SK-N-SH treated with all-trans-retinoic acid at 6 μM for 48 hours (cell line): Measurements from ENCODE around the gene PSD2.

ENCODE experiments used
- ATAC-seq: fragments of 200-7000 bp; cut with Tn5 transposase; 3 replicates; pipeline ENCODE4 v1.9.1; 2020; ENCODE audit warnings: mild to moderate bottlenecking, moderate library complexity
- ARNTL ChIP-seq: fragments of 450-650 bp; formaldehyde crosslinking; IDR thresholded peaks from 2 replicates; pipeline ENCODE4 v1.5.0; 2020; ENCODE audit warnings: low read depth, mild to moderate bottlenecking, moderate library complexity, borderline replicate concordance
- BACH2 ChIP-seq: fragments of 250-450 bp; sonication (Bioruptor Pico); IDR thresholded peaks from 2 replicates; pipeline ENCODE4 v1.9.0; 2021; ENCODE audit warnings: mild to moderate bottlenecking, borderline replicate concordance
- CSDC2 ChIP-seq: fragments of 250-450 bp; sonication (Bioruptor Pico); IDR thresholded peaks from 2 replicates; pipeline ENCODE4 v1.5.0; 2020; ENCODE audit warnings: mild to moderate bottlenecking, moderate library complexity
- ESRRG ChIP-seq: fragments of 250-450 bp; sonication (Bioruptor Pico); IDR thresholded peaks from 2 replicates; pipeline ENCODE4 v1.6.1; 2021; ENCODE audit warnings: mild to moderate bottlenecking
- GLIS3 ChIP-seq: fragments of 250-450 bp; sonication (Bioruptor Pico); IDR thresholded peaks from 2 replicates; pipeline ENCODE4 v1.5.0; 2020; ENCODE audit warnings: mild to moderate bottlenecking, moderate library complexity
- ISL1 ChIP-seq: fragments of 250-450 bp; sonication (Bioruptor Pico); IDR thresholded peaks from 2 replicates; pipeline ENCODE4 v2.1.2; 2022; ENCODE audit warnings: mild to moderate bottlenecking, moderate library complexity
- OSR1 ChIP-seq: fragments of 250-450 bp; sonication (Bioruptor Pico); IDR thresholded peaks from 2 replicates; pipeline ENCODE4 v1.8.0; 2022; ENCODE audit warnings: moderate library complexity, mild to moderate bottlenecking, inconsistent platforms
- PATZ1 ChIP-seq: fragments of 250-450 bp; sonication (Bioruptor Pico); IDR thresholded peaks from 2 replicates; pipeline ENCODE4 v1.8.0; 2020; ENCODE audit warnings: mild to moderate bottlenecking, moderate library complexity, borderline replicate concordance
- POU6F1 ChIP-seq: fragments of 250-450 bp; sonication (Bioruptor Pico); IDR thresholded peaks from 2 replicates; pipeline ENCODE4 v1.8.0; 2021; ENCODE audit warnings: low read depth, mild to moderate bottlenecking, moderate library complexity, borderline replicate concordance
- PPARA ChIP-seq: fragments of 250-450 bp; sonication (Bioruptor Pico); IDR thresholded peaks from 2 replicates; pipeline ENCODE4 v1.5.0; 2020; ENCODE audit warnings: mild to moderate bottlenecking, borderline replicate concordance
- RARB ChIP-seq: fragments of 250-450 bp; sonication (Bioruptor Pico); IDR thresholded peaks from 2 replicates; pipeline ENCODE4 v1.8.0; 2021; ENCODE audit warnings: mild to moderate bottlenecking, moderate library complexity
- SNAI2 ChIP-seq: fragments of 250-450 bp; sonication (Bioruptor Pico); IDR thresholded peaks from 2 replicates; pipeline ENCODE4 v1.5.0; 2020; ENCODE audit warnings: mild to moderate bottlenecking, moderate library complexity
- TCF4 ChIP-seq: fragments of 250-450 bp; sonication (Bioruptor Pico); IDR thresholded peaks from 2 replicates; pipeline ENCODE4 v1.8.0; 2021; ENCODE audit warnings: mild to moderate bottlenecking, moderate library complexity, borderline replicate concordance
- TOX ChIP-seq: fragments of 250-450 bp; sonication (Bioruptor Pico); IDR thresholded peaks from 2 replicates; pipeline ENCODE4 v1.8.0; 2021; ENCODE audit warnings: mild to moderate bottlenecking, moderate library complexity, borderline replicate concordance
- ZC3H10 ChIP-seq: fragments of 250-450 bp; sonication (Bioruptor Pico); IDR thresholded peaks from 2 replicates; pipeline ENCODE4 v1.5.1; 2021; ENCODE audit warnings: mild to moderate bottlenecking, moderate library complexity
- ZFP3 ChIP-seq: fragments of 250-450 bp; sonication (Bioruptor Pico); IDR thresholded peaks from 2 replicates; pipeline ENCODE4 v1.5.0; 2020; ENCODE audit warnings: mild to moderate bottlenecking, moderate library complexity
- ZFP30 ChIP-seq: fragments of 450-650 bp; formaldehyde crosslinking; IDR thresholded peaks from 2 replicates; pipeline ENCODE4 v1.5.0; 2022; ENCODE audit warnings: mild to moderate bottlenecking, moderate library complexity
- ZNF565 ChIP-seq: fragments of 450-650 bp; formaldehyde crosslinking; conservative IDR thresholded peaks from 2 replicates; pipeline ENCODE4 v1.5.0; 2020; ENCODE audit warnings: low read depth, mild to moderate bottlenecking, moderate library complexity
- ZNF8 ChIP-seq: fragments of 450-650 bp; formaldehyde crosslinking; IDR thresholded peaks from 2 replicates; pipeline ENCODE4 v1.5.0; 2020; ENCODE audit warnings: mild to moderate bottlenecking, moderate library complexity
- TF ChIP-seq, protein P1 (sequence below): fragments of 250-450 bp; sonication (Bioruptor Pico); IDR thresholded peaks from 2 replicates; pipeline ENCODE4 v1.5.0; 2020; ENCODE audit warnings: mild to moderate bottlenecking, moderate library complexity
- TF ChIP-seq, protein P2 (sequence below): fragments of 250-450 bp; sonication (Bioruptor Pico); IDR thresholded peaks from 2 replicates; pipeline ENCODE4 v1.5.1; 2020; ENCODE audit warnings: low read depth, mild to moderate bottlenecking, moderate library complexity
- TF ChIP-seq, protein P3 (sequence below): fragments of 250-450 bp; sonication (Bioruptor Pico); IDR thresholded peaks from 2 replicates; pipeline ENCODE4 v1.5.1; 2021; ENCODE audit warnings: mild to moderate bottlenecking, moderate library complexity

PSD2 gene

GRCh38 chr5:139765409-139766217 is 30.0 kb upstream of the PSD2 start:
- peak; percentile 93 for ATAC-seq
- TF ChIP-seq ESRRG (CRISPR knock-in tag): no peak
- TF ChIP-seq ZNF8 (CRISPR knock-in tag): no peak
- no peak for TF ChIP-seq ISL1
- TF ChIP-seq RARB (CRISPR knock-in tag): no peak
- no peak for TF ChIP-seq TOX (CRISPR knock-in tag)
- TF ChIP-seq ZFP30 (CRISPR knock-in tag): no peak
- no peak for TF ChIP-seq GLIS3 (CRISPR knock-in tag)

DNA sequence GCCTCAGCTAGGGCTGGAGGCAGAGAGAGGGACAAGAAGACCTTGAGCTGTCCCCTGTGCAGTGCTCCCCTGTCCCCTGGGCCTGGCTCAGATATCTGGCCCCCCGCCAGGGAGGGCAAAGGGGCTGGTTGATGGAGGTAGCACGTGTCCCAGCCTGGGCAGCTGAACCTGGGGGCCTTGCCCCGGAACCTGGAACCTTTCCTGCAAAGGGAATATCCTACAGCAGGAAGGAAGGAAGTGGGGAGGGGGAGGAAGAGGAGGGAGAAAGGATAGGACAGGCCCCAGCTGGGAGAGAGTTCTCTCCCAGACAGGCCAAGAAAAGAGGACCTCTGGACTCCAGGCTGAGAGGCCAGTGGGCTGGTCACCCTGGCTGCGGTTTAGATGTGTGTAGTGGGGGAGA is 27.6 kb upstream of the PSD2 start:
- no peak for TF ChIP-seq SNAI2 (CRISPR knock-in tag)
- TF ChIP-seq ZC3H10 (CRISPR knock-in tag): no peak
- TF ChIP-seq PPARA (CRISPR knock-in tag): no peak
- no peak for TF ChIP-seq ZFP3 (CRISPR knock-in tag)
- no peak for TF ChIP-seq TCF4 (CRISPR knock-in tag)
- TF ChIP-seq ARNTL (CRISPR knock-in tag): no peak
- no peak for TF ChIP-seq ZNF565 (CRISPR knock-in tag)
- no peak for TF ChIP-seq BACH2 (CRISPR knock-in tag)
- TF ChIP-seq, protein P1, sequence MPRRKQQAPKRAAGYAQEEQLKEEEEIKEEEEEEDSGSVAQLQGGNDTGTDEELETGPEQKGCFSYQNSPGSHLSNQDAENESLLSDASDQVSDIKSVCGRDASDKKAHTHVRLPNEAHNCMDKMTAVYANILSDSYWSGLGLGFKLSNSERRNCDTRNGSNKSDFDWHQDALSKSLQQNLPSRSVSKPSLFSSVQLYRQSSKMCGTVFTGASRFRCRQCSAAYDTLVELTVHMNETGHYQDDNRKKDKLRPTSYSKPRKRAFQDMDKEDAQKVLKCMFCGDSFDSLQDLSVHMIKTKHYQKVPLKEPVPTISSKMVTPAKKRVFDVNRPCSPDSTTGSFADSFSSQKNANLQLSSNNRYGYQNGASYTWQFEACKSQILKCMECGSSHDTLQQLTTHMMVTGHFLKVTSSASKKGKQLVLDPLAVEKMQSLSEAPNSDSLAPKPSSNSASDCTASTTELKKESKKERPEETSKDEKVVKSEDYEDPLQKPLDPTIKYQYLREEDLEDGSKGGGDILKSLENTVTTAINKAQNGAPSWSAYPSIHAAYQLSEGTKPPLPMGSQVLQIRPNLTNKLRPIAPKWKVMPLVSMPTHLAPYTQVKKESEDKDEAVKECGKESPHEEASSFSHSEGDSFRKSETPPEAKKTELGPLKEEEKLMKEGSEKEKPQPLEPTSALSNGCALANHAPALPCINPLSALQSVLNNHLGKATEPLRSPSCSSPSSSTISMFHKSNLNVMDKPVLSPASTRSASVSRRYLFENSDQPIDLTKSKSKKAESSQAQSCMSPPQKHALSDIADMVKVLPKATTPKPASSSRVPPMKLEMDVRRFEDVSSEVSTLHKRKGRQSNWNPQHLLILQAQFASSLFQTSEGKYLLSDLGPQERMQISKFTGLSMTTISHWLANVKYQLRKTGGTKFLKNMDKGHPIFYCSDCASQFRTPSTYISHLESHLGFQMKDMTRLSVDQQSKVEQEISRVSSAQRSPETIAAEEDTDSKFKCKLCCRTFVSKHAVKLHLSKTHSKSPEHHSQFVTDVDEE (CRISPR knock-in tag): no peak
- ATAC-seq: no peak

DNA sequence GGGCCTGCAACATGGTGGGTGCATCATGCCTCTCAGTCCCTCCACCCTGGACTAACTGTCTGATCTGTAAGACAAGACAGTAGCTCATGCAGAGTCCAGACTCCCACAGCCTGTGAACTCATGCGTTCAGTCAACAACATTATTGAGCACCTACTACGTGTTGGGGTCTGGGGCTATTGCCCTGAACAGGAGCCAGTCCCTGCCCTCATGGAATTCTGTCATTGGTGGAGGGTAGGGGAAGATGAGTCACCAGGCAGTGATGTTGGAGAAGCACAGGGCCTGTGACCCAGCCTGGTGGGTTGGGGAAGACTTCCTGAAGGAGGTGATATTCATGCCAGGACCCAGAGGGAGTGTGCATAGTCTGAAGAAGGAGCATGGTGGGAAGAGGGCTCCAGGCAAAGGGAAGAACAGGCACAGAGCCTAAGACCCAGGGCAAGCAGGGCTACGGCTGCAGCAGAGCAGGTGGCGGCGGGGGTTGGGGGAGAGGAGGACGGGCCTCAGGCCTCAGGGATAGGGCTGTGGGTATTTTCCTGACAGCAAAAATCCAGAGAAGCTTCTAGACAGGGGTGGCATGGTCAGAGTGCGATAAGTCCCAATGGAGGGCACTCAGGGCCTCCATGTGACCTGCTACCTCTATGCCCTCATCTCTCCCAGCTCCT is 26.7 kb upstream of the PSD2 start:
- no peak for TF ChIP-seq ZFP3 (CRISPR knock-in tag)
- TF ChIP-seq, protein P2, sequence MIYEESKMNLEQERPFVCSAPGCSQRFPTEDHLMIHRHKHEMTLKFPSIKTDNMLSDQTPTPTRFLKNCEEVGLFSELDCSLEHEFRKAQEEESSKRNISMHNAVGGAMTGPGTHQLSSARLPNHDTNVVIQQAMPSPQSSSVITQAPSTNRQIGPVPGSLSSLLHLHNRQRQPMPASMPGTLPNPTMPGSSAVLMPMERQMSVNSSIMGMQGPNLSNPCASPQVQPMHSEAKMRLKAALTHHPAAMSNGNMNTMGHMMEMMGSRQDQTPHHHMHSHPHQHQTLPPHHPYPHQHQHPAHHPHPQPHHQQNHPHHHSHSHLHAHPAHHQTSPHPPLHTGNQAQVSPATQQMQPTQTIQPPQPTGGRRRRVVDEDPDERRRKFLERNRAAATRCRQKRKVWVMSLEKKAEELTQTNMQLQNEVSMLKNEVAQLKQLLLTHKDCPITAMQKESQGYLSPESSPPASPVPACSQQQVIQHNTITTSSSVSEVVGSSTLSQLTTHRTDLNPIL (CRISPR knock-in tag): no peak
- TF ChIP-seq SNAI2 (CRISPR knock-in tag): no peak
- TF ChIP-seq, protein P3, sequence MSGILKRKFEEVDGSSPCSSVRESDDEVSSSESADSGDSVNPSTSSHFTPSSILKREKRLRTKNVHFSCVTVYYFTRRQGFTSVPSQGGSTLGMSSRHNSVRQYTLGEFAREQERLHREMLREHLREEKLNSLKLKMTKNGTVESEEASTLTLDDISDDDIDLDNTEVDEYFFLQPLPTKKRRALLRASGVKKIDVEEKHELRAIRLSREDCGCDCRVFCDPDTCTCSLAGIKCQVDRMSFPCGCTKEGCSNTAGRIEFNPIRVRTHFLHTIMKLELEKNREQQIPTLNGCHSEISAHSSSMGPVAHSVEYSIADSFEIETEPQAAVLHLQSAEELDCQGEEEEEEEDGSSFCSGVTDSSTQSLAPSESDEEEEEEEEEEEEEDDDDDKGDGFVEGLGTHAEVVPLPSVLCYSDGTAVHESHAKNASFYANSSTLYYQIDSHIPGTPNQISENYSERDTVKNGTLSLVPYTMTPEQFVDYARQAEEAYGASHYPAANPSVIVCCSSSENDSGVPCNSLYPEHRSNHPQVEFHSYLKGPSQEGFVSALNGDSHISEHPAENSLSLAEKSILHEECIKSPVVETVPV: no peak
- no peak for TF ChIP-seq ZNF8 (CRISPR knock-in tag)
- no peak for TF ChIP-seq OSR1 (CRISPR knock-in tag)
- TF ChIP-seq, protein P1 (CRISPR knock-in tag): no peak
- TF ChIP-seq ESRRG (CRISPR knock-in tag): no peak
- TF ChIP-seq RARB (CRISPR knock-in tag): no peak
- TF ChIP-seq GLIS3 (CRISPR knock-in tag): no peak
- no peak for TF ChIP-seq POU6F1
- TF ChIP-seq ZNF565 (CRISPR knock-in tag): no peak
- no peak for TF ChIP-seq ARNTL (CRISPR knock-in tag)
- TF ChIP-seq TCF4 (CRISPR knock-in tag): no peak
- no peak for TF ChIP-seq ISL1
- no peak for TF ChIP-seq CSDC2
- no peak for TF ChIP-seq PATZ1 (CRISPR knock-in tag)
- no peak for TF ChIP-seq TOX (CRISPR knock-in tag)
- TF ChIP-seq, all 23 proteins: peak for 0
- no peak for ATAC-seq
